Inflammatory macrophage treated with lipopolysaccharide for 1 hour (primary cell): ENCODE measurements around the gene CCIN.
"Not testable (repeated sequence)": the region's sequence is repeated elsewhere in the genome, so short reads cannot be mapped to it uniquely, and the experiment has no call there.

Experiments used
- DNase-seq, 2 donors: peaks; one replicate each; pipeline ENCODE4 v3.0.0-alpha.2; 2020 to 2022

The CCIN gene

GRCh38 chr9:36141288-36141687 lies 27.9 kb upstream of the CCIN start:
- no peak for DNase-seq

- no peak for DNase-seq
Observed at GRCh38 chr9:36141761-36142160, 27.4 kb upstream of the CCIN start.

GRCh38 chr9:36142510-36143244 lies 26.5 kb upstream of the CCIN start:
- DNase-seq = peak; percentile 74 to 75

- DNase-seq = no peak
Observed at GRCh38 chr9:36143245-36143641, 25.9 kb upstream of the CCIN start.

GRCh38 chr9:36144309-36145232 lies 24.6 kb upstream of the CCIN start:
- no peak for DNase-seq

- DNase-seq = no peak
Observed at GRCh38 chr9:36145970-36146369, 23.2 kb upstream of the CCIN start.

- DNase-seq = no peak
Observed at GRCh38 chr9:36146651-36147050, 22.5 kb upstream of the CCIN start.

- no peak for DNase-seq
Observed at GRCh38 chr9:36147441-36148175, 21.6 kb upstream of the CCIN start.

GRCh38 chr9:36148311-36149051 lies 20.7 kb upstream of the CCIN start:
- DNase-seq = peak; percentile 83 to 86

GRCh38 chr9:36149197-36149596 lies 20.0 kb upstream of the CCIN start:
- DNase-seq = peak in 1 of 2 donors; percentile 69

- peak; percentile 65 to 88 for DNase-seq
Observed at GRCh38 chr9:36150574-36151315, 18.4 kb upstream of the CCIN start.

GRCh38 chr9:36151316-36152210 lies 17.6 kb upstream of the CCIN start:
- peak; percentile 83 to 84 for DNase-seq

- DNase-seq = peak in 1 of 2 donors; percentile 40
Observed at GRCh38 chr9:36152741-36153438, 16.3 kb upstream of the CCIN start.

- DNase-seq = no peak
Observed at GRCh38 chr9:36153746-36154145, 15.4 kb upstream of the CCIN start.

- DNase-seq = peak; percentile 89 to 98
Observed at GRCh38 chr9:36154331-36154952, 14.7 kb upstream of the CCIN start.

GRCh38 chr9:36156116-36156515 lies 13.1 kb upstream of the CCIN start:
- DNase-seq = no peak

GRCh38 chr9:36158122-36158521 lies 11.1 kb upstream of the CCIN start:
- DNase-seq = peak; percentile 39 to 40

GRCh38 chr9:36158917-36159316 lies 10.3 kb upstream of the CCIN start:
- no peak for DNase-seq

- not testable (repeated sequence) for DNase-seq
Observed at GRCh38 chr9:36159509-36159908, 9.7 kb upstream of the CCIN start.
